ENCODE data around the gene CCDC12. TPM values are rescaled to one million over a fixed set of nuclear protein-coding genes. Genes with fewer than 3 reads are reported as not detected.

Gene CCDC12
- total and polyA plus RNA-seq, 9 of the 15 experiments (the other 6 are each of a cell fraction or from before 2014, with no cell fraction given) = 8.9 to 201 (median 86.9) TPM

DNA sequence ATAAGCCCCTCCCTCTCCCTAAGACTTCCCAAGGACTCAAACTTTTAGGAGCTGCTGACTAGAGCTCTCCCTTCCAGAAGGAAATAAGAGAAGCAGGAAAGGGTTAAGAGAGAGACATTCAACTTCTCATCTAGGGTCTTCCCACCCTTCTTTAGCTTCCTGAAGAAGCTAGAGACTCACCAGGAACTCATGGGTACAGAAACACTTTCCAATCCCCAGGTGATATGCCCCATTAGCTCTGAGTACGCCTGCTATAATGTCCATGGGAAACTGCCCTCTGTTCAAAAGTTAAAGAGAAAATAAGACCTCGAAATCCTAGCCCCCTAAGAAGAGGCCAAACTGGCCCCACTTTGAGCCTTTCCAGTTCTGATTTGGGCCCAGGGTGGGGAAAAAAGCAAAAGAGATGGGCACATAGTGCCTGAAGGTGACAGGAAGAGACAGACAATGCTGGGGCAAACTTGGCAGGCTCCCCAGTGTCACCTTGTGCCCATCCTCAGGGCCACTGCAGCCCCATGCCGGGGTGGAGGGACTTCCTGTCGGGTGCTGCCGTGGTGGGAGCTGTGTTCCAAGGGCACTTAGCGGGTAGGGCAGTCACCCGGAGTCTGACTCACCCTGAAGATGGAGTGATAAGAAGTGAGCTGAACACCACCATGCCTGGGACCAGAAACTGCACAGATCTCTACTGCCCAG is 29.5 kb downstream of the CCDC12 start (continued):
- TF ChIP-seq NUFIP1 (IDR thresholded peaks at IDR 0.05; ENCODE audit: partially characterized antibody) = no peak
- 0 out of 2 replicates have a peak, but pooled peaks have one; percentile 11 for TF ChIP-seq SPI1 (IDR thresholded peaks at IDR 0.05; ENCODE audit: borderline replicate concordance, low read depth, low read length)
- TF ChIP-seq ZNF436 (CRISPR knock-in tag; IDR thresholded peaks at IDR 0.05) = no peak
- TF ChIP-seq MCM7 (IDR thresholded peaks at IDR 0.05) = no peak
- TF ChIP-seq CCNT2 (IDR thresholded peaks at IDR 0.05; ENCODE audit: borderline replicate concordance, extremely low read depth, insufficient read length, low read depth, low read length) = no peak
- TF ChIP-seq, protein P1, sequence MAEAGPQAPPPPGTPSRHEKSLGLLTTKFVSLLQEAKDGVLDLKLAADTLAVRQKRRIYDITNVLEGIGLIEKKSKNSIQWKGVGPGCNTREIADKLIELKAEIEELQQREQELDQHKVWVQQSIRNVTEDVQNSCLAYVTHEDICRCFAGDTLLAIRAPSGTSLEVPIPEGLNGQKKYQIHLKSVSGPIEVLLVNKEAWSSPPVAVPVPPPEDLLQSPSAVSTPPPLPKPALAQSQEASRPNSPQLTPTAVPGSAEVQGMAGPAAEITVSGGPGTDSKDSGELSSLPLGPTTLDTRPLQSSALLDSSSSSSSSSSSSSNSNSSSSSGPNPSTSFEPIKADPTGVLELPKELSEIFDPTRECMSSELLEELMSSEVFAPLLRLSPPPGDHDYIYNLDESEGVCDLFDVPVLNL (CRISPR knock-in tag; IDR thresholded peaks at IDR 0.05; ENCODE audit: low read depth) = no peak
- TF ChIP-seq SMARCA4 (IDR thresholded peaks at IDR 0.05) = peak; percentile 86
- TF ChIP-seq KLF6 (CRISPR knock-in tag; IDR thresholded peaks at IDR 0.05; ENCODE audit: borderline replicate concordance) = no peak; the same call in 1 of the 2 replicates
- TF ChIP-seq FOXA3 (CRISPR knock-in tag; conservative IDR thresholded peaks at IDR 0.05 in 1 of 2, IDR thresholded peaks at IDR 0.05 in 1 of 2) = no peak
- no peak for TF ChIP-seq CREB3L1 (IDR thresholded peaks at IDR 0.05; ENCODE audit: borderline replicate concordance, low read depth)
- peak; percentile 86 for TF ChIP-seq ESRRA (IDR thresholded peaks at IDR 0.05; ENCODE audit: borderline replicate concordance, low read depth)
- no peak for TF ChIP-seq ILK (tag; IDR thresholded peaks at IDR 0.05; ENCODE audit: borderline replicate concordance, low read depth)
- TF ChIP-seq GABPA (tag; conservative IDR thresholded peaks at IDR 0.05; ENCODE audit: low read depth) = 0 out of 2 replicates have a peak, but pooled peaks have one; percentile 53
- TF ChIP-seq HMG20A (CRISPR knock-in tag; conservative IDR thresholded peaks at IDR 0.05) = no peak
- TF ChIP-seq BRD4 (IDR thresholded peaks at IDR 0.05) = no peak
- no peak for TF ChIP-seq BDP1 (IDR thresholded peaks at IDR 0.05; ENCODE audit: insufficient read depth, insufficient read length)
- TF ChIP-seq PHF20 (IDR thresholded peaks at IDR 0.05; ENCODE audit: partially characterized antibody) = no peak
- TF ChIP-seq ZNF766 (CRISPR knock-in tag; conservative IDR thresholded peaks at IDR 0.05) = no peak; the same call in 1 of the 2 replicates
- no peak for TF ChIP-seq ZNF764 (CRISPR knock-in tag; IDR thresholded peaks at IDR 0.05; ENCODE audit: low read depth)
- TF ChIP-seq TFE3 (CRISPR knock-in tag; IDR thresholded peaks at IDR 0.05) = no peak
- peak; percentile 84 for TF ChIP-seq ARID1B (IDR thresholded peaks at IDR 0.05)
- peak; percentile 43; the same call in 1 of the 2 replicates for TF ChIP-seq ZKSCAN8 (CRISPR knock-in tag; IDR thresholded peaks at IDR 0.05)
- peak; percentile 66; the same call in 1 of the 2 replicates for TF ChIP-seq ZNF41 (CRISPR knock-in tag; conservative IDR thresholded peaks at IDR 0.05)
